ENCODE measurements around the gene GANAB. TPM values are rescaled to one million over a fixed set of nuclear protein-coding genes. Genes with fewer than 3 reads are reported as not detected.
A peak's percentile ranks its signal among the peaks of the same experiment; 100 is the strongest.

The GANAB gene
- total and polyA plus RNA-seq, 2 of the 13 experiments (the other 11 are each of a cell fraction or from before 2014, with no cell fraction given): 99.5 to 234 TPM

GRCh38 chr11:62665075-62665598 is 18.7 kb upstream of the GANAB start, which contains the start of the genes C11orf98 and CSKMT (continued):
- no peak for TF ChIP-seq LBX2 (CRISPR knock-in tag; IDR thresholded peaks at IDR 0.05; ENCODE audit: borderline replicate concordance)
- TF ChIP-seq ZNF780A (CRISPR knock-in tag; IDR thresholded peaks at IDR 0.05): no peak
- 0 out of 2 replicates have a peak, but pooled peaks have one; percentile 33 for TF ChIP-seq ZBTB43 (CRISPR knock-in tag; conservative IDR thresholded peaks at IDR 0.05)
- TF ChIP-seq ELF4 (CRISPR knock-in tag; IDR thresholded peaks at IDR 0.05; ENCODE audit: borderline replicate concordance): no peak
- 0 out of 2 replicates have a peak, but pooled peaks have one; percentile 57 for TF ChIP-seq TP53 (CRISPR knock-in tag; conservative IDR thresholded peaks at IDR 0.05)
- peak; percentile 46 for TF ChIP-seq ZMAT3 (CRISPR knock-in tag; conservative IDR thresholded peaks at IDR 0.05)
- no peak for TF ChIP-seq ZSCAN20 (CRISPR knock-in tag; IDR thresholded peaks at IDR 0.05; ENCODE audit: borderline replicate concordance)
- TF ChIP-seq DNMT3B (CRISPR knock-in tag; conservative IDR thresholded peaks at IDR 0.05): peak; percentile 83; the same call in 1 of the 2 replicates
- TF ChIP-seq BHLHE40 (IDR thresholded peaks at IDR 0.05; ENCODE audit: low read length): no peak
- TF ChIP-seq TCF7 (IDR thresholded peaks at IDR 0.05; ENCODE audit: low read depth): no peak
- TF ChIP-seq ARNT (IDR thresholded peaks at IDR 0.05): no peak
- TF ChIP-seq ZNF234 (CRISPR knock-in tag; conservative IDR thresholded peaks at IDR 0.05): 0 out of 2 replicates have a peak, but pooled peaks have one; percentile 13
- TF ChIP-seq RXRA (CRISPR knock-in tag; IDR thresholded peaks at IDR 0.05): peak; percentile 32; the same call in 1 of the 2 replicates
- TF ChIP-seq HOXA5 (CRISPR knock-in tag; IDR thresholded peaks at IDR 0.05): peak; percentile 83
- TF ChIP-seq ZBTB39 (CRISPR knock-in tag; IDR thresholded peaks at IDR 0.05): no peak
- no peak for TF ChIP-seq FOSL2 (CRISPR knock-in tag; IDR thresholded peaks at IDR 0.05)
- 0 out of 2 replicates have a peak, but pooled peaks have one; percentile 9 for TF ChIP-seq REXO4 (CRISPR knock-in tag; IDR thresholded peaks at IDR 0.05; ENCODE audit: borderline replicate concordance)
- TF ChIP-seq SALL2 (CRISPR knock-in tag; IDR thresholded peaks at IDR 0.05): 0 out of 2 replicates have a peak, but pooled peaks have one; percentile 23
- TF ChIP-seq MTF1 (CRISPR knock-in tag; IDR thresholded peaks at IDR 0.05): no peak
- TF ChIP-seq GFI1 (CRISPR knock-in tag; IDR thresholded peaks at IDR 0.05; ENCODE audit: borderline replicate concordance): peak; percentile 71; the same call in 1 of the 2 replicates
- peak; percentile 55 for TF ChIP-seq BORCS8-MEF2B (CRISPR knock-in tag; IDR thresholded peaks at IDR 0.05)
- 0 out of 2 replicates have a peak, but pooled peaks have one; percentile 58 for TF ChIP-seq ZNF260 (CRISPR knock-in tag; IDR thresholded peaks at IDR 0.05; ENCODE audit: borderline replicate concordance, low read depth)
- TF ChIP-seq STAG1 (CRISPR knock-in tag; IDR thresholded peaks at IDR 0.05): no peak
- no peak for TF ChIP-seq JUND (CRISPR knock-in tag; IDR thresholded peaks at IDR 0.05)
- TF ChIP-seq ETV5 (CRISPR knock-in tag; IDR thresholded peaks at IDR 0.05; ENCODE audit: borderline replicate concordance): peak; percentile 82
- TF ChIP-seq ZNF468 (CRISPR knock-in tag; IDR thresholded peaks at IDR 0.05): 0 out of 2 replicates have a peak, but pooled peaks have one; percentile 66
- TF ChIP-seq ZNF10 (CRISPR knock-in tag; IDR thresholded peaks at IDR 0.05; ENCODE audit: borderline replicate concordance, low read depth): no peak
- TF ChIP-seq TFDP2 (CRISPR knock-in tag; IDR thresholded peaks at IDR 0.05): peak; percentile 40; the same call in 1 of the 2 replicates
